Endodermal cell (in vitro differentiated cells): Measurements from ENCODE around the gene GPRIN1. TPM values are rescaled to one million over a fixed set of nuclear protein-coding genes. Genes with fewer than 3 reads are reported as not detected.

Source experiments
- DNase-seq: peaks from one replicate; pipeline ENCODE4 v3.0.0-alpha.2; 2017
- H3K27ac ChIP-seq: 2 replicates; pipeline ENCODE4 v1.5.1; 2013; ENCODE audit warnings: mild to moderate bottlenecking, low read depth, low read length, moderate library complexity
- H3K27me3 ChIP-seq: 2 replicates; pipeline ENCODE4 v1.6.1; 2013; ENCODE audit warnings: mild to moderate bottlenecking, low read length, moderate library complexity; ENCODE audit not compliant: insufficient read depth, control insufficient read depth, poor library complexity, severe bottlenecking
- H3K36me3 ChIP-seq: 2 replicates; pipeline ENCODE4 v1.7.0; 2013; ENCODE audit warnings: mild to moderate bottlenecking, low read length, moderate library complexity; ENCODE audit not compliant: control insufficient read depth, insufficient read depth
- H3K4me1 ChIP-seq: one replicate; pipeline ENCODE4 v1.7.0; 2013; ENCODE audit warnings: low read length; ENCODE audit not compliant: control insufficient read depth, insufficient read depth
- H3K4me3 ChIP-seq: 2 replicates; pipeline ENCODE4 v1.5.1; 2013; ENCODE audit warnings: mild to moderate bottlenecking, low read length, moderate library complexity
- H3K9ac ChIP-seq: 2 replicates; pipeline ENCODE4 v1.6.1; 2013; ENCODE audit warnings: mild to moderate bottlenecking, low read length, moderate library complexity; ENCODE audit not compliant: poor library complexity, severe bottlenecking; ENCODE audit errors: extremely low read depth
- H3K9me3 ChIP-seq: 2 replicates; pipeline ENCODE4 v1.6.1; 2013; ENCODE audit warnings: mild to moderate bottlenecking, low read length, moderate library complexity; ENCODE audit not compliant: control insufficient read depth
- H3K27ac Mint-ChIP-seq: 2 replicates; pipeline ENCODE4 v1.8.0; 2020; ENCODE audit warnings: mixed read lengths
- H3K27me3 Mint-ChIP-seq: 2 replicates; pipeline ENCODE4 v1.8.0; 2021; ENCODE audit warnings: mild to moderate bottlenecking, mixed read lengths; ENCODE audit not compliant: insufficient read depth
- H3K36me3 Mint-ChIP-seq: 2 replicates; pipeline ENCODE4 v1.8.0; 2020; ENCODE audit warnings: low read depth, mixed read lengths
- H3K4me1 Mint-ChIP-seq: 2 replicates; pipeline ENCODE4 v1.8.0; 2020; ENCODE audit warnings: mixed read lengths
- H3K4me3 Mint-ChIP-seq: 2 replicates; pipeline ENCODE4 v1.8.0; 2020; ENCODE audit warnings: mild to moderate bottlenecking, moderate library complexity, mixed read lengths
- H3K9me3 Mint-ChIP-seq: 2 replicates; pipeline ENCODE4 v1.8.0; 2020; ENCODE audit warnings: mild to moderate bottlenecking, mixed read lengths
- WGBS, 2 experiments: methylation state at CpG; one replicate each; pipeline versions ENCODE4 v1.1.5 to v1.1.7; 2013; ENCODE audit warnings: missing lambda C conversion rate in 2 of 2, mixed read lengths in 1 of 2; ENCODE audit not compliant: insufficient coverage in 1 of 2, insufficient read length in 1 of 2; 5-methylcytosine and 5-hydroxymethylcytosine counted together
- total RNA-seq, 2 donors: library from RNA; stranded (reverse); fragmentation: NEBNext Ultra II Directional in 1 of 2; extraction: Animal tissue kit (Norgen Biotek cat#: 25700) in 1 of 2; gene quantifications; 2 replicates in 1 of 2; 3 replicates in 1 of 2; pipeline ENCODE4 v1.2.1, GENCODE V29; 2021
- TF ChIP-seq, protein P1 (sequence below): fragments of 200-600 bp; sonication (generic); conservative IDR thresholded peaks from 2 replicates; pipeline ENCODE4 v1.5.0; 2021; ENCODE audit warnings: antibody characterized with exemption, mild to moderate bottlenecking

GPRIN1 gene
- total RNA-seq, 2 donors from 2014 or later, result 4.5 to 4.9 TPM

DNA sequence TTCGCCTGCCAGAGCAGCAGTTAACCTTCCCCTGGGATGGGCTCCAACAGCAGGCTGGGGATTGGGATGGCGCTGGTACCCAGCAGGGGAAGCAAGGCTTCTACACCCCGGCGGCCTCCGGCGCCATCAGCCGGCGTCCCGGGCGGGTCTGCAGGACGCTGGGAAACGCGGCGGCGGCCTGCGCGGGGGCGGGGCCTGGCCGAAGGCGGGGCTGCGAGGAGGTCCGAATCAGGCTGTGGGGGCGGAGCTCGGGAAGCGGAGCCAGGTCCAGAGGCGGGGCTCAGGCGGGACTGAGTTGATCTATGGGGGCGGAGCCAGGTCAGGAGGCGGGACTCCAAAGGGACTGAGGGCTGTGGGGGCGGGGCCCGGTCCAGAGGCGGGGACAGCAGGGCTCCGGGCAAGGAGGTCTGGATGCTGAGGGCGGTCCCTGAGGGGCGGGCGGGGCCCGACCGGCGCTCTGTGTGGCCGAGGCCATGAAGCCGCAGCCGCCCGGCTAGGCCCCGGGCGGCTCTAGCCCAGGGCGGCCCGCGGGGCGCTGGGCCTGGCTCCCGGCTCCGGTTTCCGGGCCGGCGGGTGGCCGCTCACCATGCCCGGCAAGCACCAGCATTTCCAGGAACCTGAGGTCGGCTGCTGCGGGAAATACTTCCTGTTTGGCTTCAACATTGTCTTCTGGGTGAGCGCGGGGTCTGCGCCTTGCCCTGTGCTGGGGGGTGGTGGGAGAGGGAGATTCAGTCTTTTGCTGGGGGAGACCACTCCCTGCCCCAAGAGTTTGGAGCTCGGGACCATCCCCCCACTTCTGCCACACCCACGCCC lies 37.3 kb upstream of the GPRIN1 start, which contains the start of gene TSPAN17:
Gene TSPAN17 (plus strand): TSS at position 455 of the 813 bp plus-strand sequence. CDS start 132 bp downstream, at position 587.
- Mint-ChIP-seq H3K27me3 (no peaks in the 10 kb centered on the region), H3K4me1 (peaks cover 36% of the 10 kb centered on the region), H3K36me3 (peaks cover 6% of the 10 kb centered on the region), H3K9me3 (no peaks in the 10 kb centered on the region), H3K4me3 (peak within 1 kb of the TSS; percentile 75), H3K27ac (peak within 1 kb of the TSS; percentile 92)
- peak within 1 kb of the TSS; percentile 53 for H3K27ac ChIP-seq
- peak; percentile 100 for DNase-seq
- H3K36me3 ChIP-seq, result no peaks in the 10 kb centered on the region
- H3K9ac ChIP-seq, result peak within 1 kb of the TSS; percentile 69
- peak within 1 kb of the TSS; percentile 85 for H3K4me3 ChIP-seq
- H3K9me3 ChIP-seq, result no peaks in the 10 kb centered on the region
- H3K27me3 ChIP-seq, result no peaks in the 10 kb centered on the region
- TF ChIP-seq, protein P1, sequence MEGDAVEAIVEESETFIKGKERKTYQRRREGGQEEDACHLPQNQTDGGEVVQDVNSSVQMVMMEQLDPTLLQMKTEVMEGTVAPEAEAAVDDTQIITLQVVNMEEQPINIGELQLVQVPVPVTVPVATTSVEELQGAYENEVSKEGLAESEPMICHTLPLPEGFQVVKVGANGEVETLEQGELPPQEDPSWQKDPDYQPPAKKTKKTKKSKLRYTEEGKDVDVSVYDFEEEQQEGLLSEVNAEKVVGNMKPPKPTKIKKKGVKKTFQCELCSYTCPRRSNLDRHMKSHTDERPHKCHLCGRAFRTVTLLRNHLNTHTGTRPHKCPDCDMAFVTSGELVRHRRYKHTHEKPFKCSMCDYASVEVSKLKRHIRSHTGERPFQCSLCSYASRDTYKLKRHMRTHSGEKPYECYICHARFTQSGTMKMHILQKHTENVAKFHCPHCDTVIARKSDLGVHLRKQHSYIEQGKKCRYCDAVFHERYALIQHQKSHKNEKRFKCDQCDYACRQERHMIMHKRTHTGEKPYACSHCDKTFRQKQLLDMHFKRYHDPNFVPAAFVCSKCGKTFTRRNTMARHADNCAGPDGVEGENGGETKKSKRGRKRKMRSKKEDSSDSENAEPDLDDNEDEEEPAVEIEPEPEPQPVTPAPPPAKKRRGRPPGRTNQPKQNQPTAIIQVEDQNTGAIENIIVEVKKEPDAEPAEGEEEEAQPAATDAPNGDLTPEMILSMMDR, result no peak
- WGBS, 2 experiments, result 0 to 1% methylated on average over 18 to 63 of the region's 63 CpGs
- no peaks in the 10 kb centered on the region for H3K4me1 ChIP-seq

DNA sequence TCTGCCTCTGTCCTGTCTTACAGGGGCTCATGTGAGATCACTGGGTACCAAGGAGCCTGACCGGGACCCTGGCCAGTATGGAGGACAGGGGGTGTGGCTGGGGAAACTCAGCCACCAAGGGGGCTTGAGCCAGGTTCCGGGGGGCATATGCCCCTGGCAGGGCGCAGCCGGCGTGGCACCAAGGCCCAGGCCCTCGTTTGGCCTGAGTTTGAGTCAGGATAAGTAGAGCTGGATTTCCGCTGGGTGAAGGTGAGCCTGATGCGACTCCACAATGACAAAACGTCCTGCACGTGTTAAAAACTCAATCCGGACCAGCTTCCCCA lies 36.7 kb upstream of the GPRIN1 start:
- Mint-ChIP-seq H3K36me3 (peaks cover 3% of the 10 kb centered on the region), H3K27me3 (no peaks in the 10 kb centered on the region), H3K4me1 (peaks cover 36% of the 10 kb centered on the region), H3K4me3 (peak overlapping the region; percentile 75), H3K9me3 (no peaks in the 10 kb centered on the region), H3K27ac (peak overlapping the region; percentile 92)
- no peak for DNase-seq
- no peak overlapping the region for H3K9ac ChIP-seq
- TF ChIP-seq, protein P1, result no peak
- no peaks in the 10 kb centered on the region for H3K4me1 ChIP-seq
- no peaks in the 10 kb centered on the region for H3K27me3 ChIP-seq
- peak overlapping the region; percentile 47 for H3K27ac ChIP-seq
- H3K4me3 ChIP-seq, result peak overlapping the region; percentile 49
- WGBS, 2 experiments, result 33 to 66% methylated on average over 4 to 11 of the region's 11 CpGs
- no peaks in the 10 kb centered on the region for H3K9me3 ChIP-seq
- H3K36me3 ChIP-seq, result no peaks in the 10 kb centered on the region

DNA sequence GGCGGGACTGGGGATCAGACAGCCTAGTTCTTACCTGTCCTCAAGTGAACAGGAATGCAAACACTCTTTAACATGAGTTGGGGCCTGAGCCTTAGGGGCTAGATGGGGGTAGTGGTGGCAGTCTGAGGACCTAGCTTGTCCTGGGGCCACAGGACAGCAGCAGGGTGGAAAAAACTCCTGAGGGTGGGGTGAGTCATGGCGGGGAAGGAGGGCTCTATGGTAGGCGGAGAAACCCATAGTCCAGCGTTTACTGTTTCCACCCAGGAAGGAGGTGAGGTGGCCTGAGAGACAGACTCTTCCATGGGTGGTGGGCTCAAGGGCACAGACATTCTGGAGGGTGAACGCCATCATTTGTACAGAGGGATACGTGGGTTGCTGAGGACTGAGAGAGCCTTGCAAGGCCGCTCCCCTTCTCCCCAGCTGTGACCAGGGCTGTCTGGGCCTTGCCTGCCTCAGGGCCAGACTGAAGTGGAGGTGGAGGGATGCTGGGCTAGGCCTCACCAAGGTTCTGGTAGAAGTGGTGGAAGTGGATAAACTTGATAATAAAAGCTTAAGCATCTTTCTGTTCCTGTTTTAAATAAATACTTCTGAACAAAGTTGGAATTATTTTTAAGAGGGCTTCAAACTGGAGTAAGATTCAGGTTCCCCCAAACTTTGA lies 36.2 kb upstream of the GPRIN1 start:
- TF ChIP-seq, protein P1, result no peak
- Mint-ChIP-seq H3K27me3 (no peaks in the 10 kb centered on the region), H3K4me1 (peaks cover 36% of the 10 kb centered on the region), H3K36me3 (no peaks in the 10 kb centered on the region), H3K27ac (no peak overlapping the region), H3K9me3 (no peaks in the 10 kb centered on the region), H3K4me3 (no peak overlapping the region)
- H3K27me3 ChIP-seq, result no peaks in the 10 kb centered on the region
- no peaks in the 10 kb centered on the region for H3K36me3 ChIP-seq
- H3K9ac ChIP-seq, result no peak overlapping the region
- H3K4me3 ChIP-seq, result no peak overlapping the region
- no peaks in the 10 kb centered on the region for H3K9me3 ChIP-seq
- DNase-seq, result no peak
- 89 to 100% methylated on average over 3 to 7 of the region's 7 CpGs for WGBS, 2 experiments
- H3K4me1 ChIP-seq, result no peaks in the 10 kb centered on the region
- H3K27ac ChIP-seq, result no peak overlapping the region
